ENCODE data around the gene SREBF2. TPM values are rescaled to one million over a fixed set of nuclear protein-coding genes. Genes with fewer than 3 reads are reported as not detected.

Gene SREBF2
- polyA plus RNA-seq, 3 donors = 22.2 to 25.1 (median 24.5) TPM

DNA sequence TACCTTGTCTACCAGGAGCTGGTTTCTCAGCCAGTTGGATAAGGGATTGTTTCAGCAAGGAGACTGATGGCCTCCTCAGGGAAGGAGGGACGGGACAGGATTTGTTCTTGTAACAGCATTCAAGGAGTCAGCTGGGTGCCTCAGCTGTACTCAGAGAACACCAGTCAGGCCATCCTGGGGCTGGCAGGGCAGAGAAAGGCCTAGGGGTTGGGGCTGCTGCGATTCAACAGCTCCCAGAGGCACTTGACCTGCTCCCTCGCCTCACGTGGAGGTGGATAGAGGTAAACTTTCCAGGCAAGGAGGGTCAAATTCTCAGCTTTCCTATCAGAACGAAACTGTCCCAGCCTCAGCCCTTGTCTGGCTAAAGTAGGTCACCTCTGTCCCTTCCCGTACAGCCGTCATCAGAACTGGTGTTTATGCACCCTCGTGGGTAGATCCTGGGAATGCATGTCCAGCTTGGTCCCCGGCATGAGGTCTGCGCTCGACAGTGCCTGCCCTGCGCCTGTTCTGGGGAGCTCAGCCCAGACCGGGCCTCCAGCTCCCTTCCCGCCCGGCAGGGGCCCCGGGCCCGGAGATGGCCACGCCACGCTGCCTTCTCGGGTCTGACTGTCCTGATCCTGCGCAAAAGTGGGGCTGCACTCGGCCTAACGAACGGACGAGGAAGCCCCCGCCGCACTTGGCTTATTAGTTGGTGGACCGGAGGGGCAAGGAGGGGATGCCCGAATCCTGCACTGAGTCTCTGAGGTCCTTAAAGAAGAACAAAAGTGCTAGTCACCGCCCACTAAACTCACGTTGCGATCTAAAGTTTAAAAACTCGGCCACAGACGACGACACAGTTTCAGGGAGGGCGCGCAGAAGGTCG lies 33.2 kb upstream of the SREBF2 start:
- peak overlapping the region; percentile 98 to 99 (median 98) for H3K27ac Mint-ChIP-seq
- H2AFZ ChIP-seq (ENCODE audit: insufficient read depth, low read depth, low read length, poor library complexity, severe bottlenecking) = peak overlapping the region; percentile 87
- H3K36me3 Mint-ChIP-seq = peaks cover 13 to 15% of the 10 kb centered on the region in 2 donors
- peak overlapping the region; percentile 66 to 97 (median 72) for H3K4me3 ChIP-seq (replicated peaks in 1 of 3; ENCODE audit: low read depth in 2 of 3, low read length in 3 of 3)
- peaks cover 6 to 11% of the 10 kb centered on the region in 2 donors for H3K36me3 ChIP-seq (replicated peaks in 1 of 2; ENCODE audit: control insufficient read depth in 1 of 2, insufficient read depth in 2 of 2, low read length in 2 of 2)
- peaks cover 39% of the 10 kb centered on the region for H3K79me2 ChIP-seq (ENCODE audit: insufficient read depth, low read length)
- H3K9me3 Mint-ChIP-seq = peaks cover 0 to 2% (median 0%) of the 10 kb centered on the region in 7 donors
- no peaks in the 10 kb centered on the region for H4K20me1 ChIP-seq (ENCODE audit: insufficient read depth, low read length)
- no peaks in the 10 kb centered on the region for H3K9me3 ChIP-seq (replicated peaks in 1 of 2; ENCODE audit: control insufficient read depth in 1 of 2, insufficient read depth in 1 of 2, low read length in 2 of 2)
- peak overlapping the region; percentile 77 for H3K4me2 ChIP-seq (replicated peaks; ENCODE audit: extremely low read depth, low read length, poor library complexity, severe bottlenecking)
- H3K27ac ChIP-seq (ENCODE audit: low read depth in 1 of 2, low read length in 2 of 2) = peak overlapping the region; percentile 95 to 97
- peak overlapping the region; percentile 90 for H3K9ac ChIP-seq (ENCODE audit: insufficient read depth, low read length, poor library complexity, severe bottlenecking)
- DNase-seq = peak; percentile 30 to 44 (median 37)
- H3K27me3 ChIP-seq (ENCODE audit: control insufficient read depth in 2 of 2, insufficient read depth in 2 of 2, low read length in 2 of 2) = no peaks in the 10 kb centered on the region
- peaks cover 36% of the 10 kb centered on the region for H3K4me1 Mint-ChIP-seq
- intact Hi-C loops (cut with micrococcal nuclease) = loop anchor here (2.0 to 5.0 kb wide), 5 partner anchors 19 to 53 kb away; no protein-coding TSS in a partner anchor
- H3K27me3 Mint-ChIP-seq (ENCODE audit: low read depth in 3 of 3) = no peaks in the 10 kb centered on the region
- peak overlapping the region; percentile 97 to 99 for H3K4me3 Mint-ChIP-seq
- TF ChIP-seq, protein P1, sequence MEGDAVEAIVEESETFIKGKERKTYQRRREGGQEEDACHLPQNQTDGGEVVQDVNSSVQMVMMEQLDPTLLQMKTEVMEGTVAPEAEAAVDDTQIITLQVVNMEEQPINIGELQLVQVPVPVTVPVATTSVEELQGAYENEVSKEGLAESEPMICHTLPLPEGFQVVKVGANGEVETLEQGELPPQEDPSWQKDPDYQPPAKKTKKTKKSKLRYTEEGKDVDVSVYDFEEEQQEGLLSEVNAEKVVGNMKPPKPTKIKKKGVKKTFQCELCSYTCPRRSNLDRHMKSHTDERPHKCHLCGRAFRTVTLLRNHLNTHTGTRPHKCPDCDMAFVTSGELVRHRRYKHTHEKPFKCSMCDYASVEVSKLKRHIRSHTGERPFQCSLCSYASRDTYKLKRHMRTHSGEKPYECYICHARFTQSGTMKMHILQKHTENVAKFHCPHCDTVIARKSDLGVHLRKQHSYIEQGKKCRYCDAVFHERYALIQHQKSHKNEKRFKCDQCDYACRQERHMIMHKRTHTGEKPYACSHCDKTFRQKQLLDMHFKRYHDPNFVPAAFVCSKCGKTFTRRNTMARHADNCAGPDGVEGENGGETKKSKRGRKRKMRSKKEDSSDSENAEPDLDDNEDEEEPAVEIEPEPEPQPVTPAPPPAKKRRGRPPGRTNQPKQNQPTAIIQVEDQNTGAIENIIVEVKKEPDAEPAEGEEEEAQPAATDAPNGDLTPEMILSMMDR (IDR thresholded peaks at IDR 0.05) = peak; percentile 18
- peaks cover 29 to 39% of the 10 kb centered on the region in 2 donors for H3K4me1 ChIP-seq (ENCODE audit: control insufficient read depth in 1 of 2, insufficient read depth in 2 of 2, low read length in 2 of 2)
- WGBS (ENCODE audit: insufficient coverage) = 6% methylated on average over 34 of the region's 38 CpGs

DNA sequence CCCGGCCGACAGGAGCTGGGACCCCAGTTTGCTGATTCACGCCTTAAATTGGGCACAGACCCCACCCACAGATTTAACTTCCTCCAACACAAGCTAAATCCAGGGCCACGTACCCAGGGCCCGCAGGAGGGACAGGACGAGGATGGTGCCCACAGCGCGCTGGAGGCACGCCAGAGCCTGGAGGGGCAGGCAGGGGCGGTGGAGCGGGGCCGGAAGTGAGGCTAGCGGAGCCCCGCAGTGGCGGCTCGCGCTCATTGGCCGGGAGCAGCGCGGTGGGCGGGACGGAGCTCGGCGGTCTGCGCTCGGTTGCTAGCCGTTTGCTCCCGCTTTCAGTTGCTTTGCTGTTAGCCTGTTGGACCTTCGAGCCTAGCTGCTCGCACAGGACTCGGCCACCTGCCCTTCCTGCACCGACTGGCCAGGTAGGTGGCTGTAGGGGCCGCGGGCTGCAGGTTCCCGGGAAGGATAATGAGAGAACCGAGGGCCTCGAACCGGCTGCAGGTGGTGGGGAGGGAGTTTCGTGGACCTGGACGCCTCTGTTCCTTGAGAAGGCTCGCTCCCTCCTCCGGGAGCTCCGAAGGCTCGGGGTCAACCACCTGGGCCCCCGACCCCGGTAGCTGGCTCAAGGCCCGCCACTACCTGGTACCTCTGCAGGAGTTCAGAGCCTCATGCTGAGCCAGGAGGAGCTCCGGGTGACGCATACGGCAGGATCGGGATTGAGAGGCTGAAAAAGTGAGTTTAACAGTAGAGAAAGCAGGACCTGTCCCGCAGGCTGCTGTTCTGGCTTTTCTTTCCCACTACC lies 32.4 kb upstream of the SREBF2 start, which contains the start of gene CCDC134:
CCDC134 (plus strand) TSS at position 332 of the 799 bp plus-strand sequence. CDS start 8,212 bp downstream, outside the sequence.
- DNase-seq = peak; percentile 91 to 93 (median 92)
- H3K27me3 ChIP-seq (ENCODE audit: control insufficient read depth in 2 of 2, insufficient read depth in 2 of 2, low read length in 2 of 2) = no peaks in the 10 kb centered on the region
- H4K20me1 ChIP-seq (ENCODE audit: insufficient read depth, low read length) = no peaks in the 10 kb centered on the region
- intact Hi-C loops (cut with micrococcal nuclease) = loop anchor here (2.0 to 5.0 kb wide), 5 partner anchors 20 to 54 kb away; no protein-coding TSS in a partner anchor
- H3K79me2 ChIP-seq (ENCODE audit: insufficient read depth, low read length) = peaks cover 42% of the 10 kb centered on the region
- peak within 1 kb of the TSS; percentile 90 for H3K9ac ChIP-seq (ENCODE audit: insufficient read depth, low read length, poor library complexity, severe bottlenecking)
- under 1% methylated on average over 47 of the region's 52 CpGs for WGBS (ENCODE audit: insufficient coverage)
- H3K36me3 Mint-ChIP-seq = peaks cover 6 to 9% of the 10 kb centered on the region in 2 donors
- peak within 1 kb of the TSS; percentile 77 for H3K4me2 ChIP-seq (replicated peaks; ENCODE audit: extremely low read depth, low read length, poor library complexity, severe bottlenecking)
- H3K9me3 Mint-ChIP-seq = peaks cover 0 to 2% (median 0%) of the 10 kb centered on the region in 7 donors
- H3K9me3 ChIP-seq (replicated peaks in 1 of 2; ENCODE audit: control insufficient read depth in 1 of 2, insufficient read depth in 1 of 2, low read length in 2 of 2) = no peaks in the 10 kb centered on the region
- peak within 1 kb of the TSS; percentile 97 to 99 for H3K4me3 Mint-ChIP-seq
- H3K4me1 ChIP-seq (ENCODE audit: control insufficient read depth in 1 of 2, insufficient read depth in 2 of 2, low read length in 2 of 2) = peaks cover 29 to 39% of the 10 kb centered on the region in 2 donors
- peaks cover 3% of the 10 kb centered on the region in 2 donors for H3K36me3 ChIP-seq (replicated peaks in 1 of 2; ENCODE audit: control insufficient read depth in 1 of 2, insufficient read depth in 2 of 2, low read length in 2 of 2)
- H3K4me3 ChIP-seq (replicated peaks in 1 of 3; ENCODE audit: low read depth in 2 of 3, low read length in 3 of 3) = peak within 1 kb of the TSS; percentile 66 to 97 (median 72)
- H3K27ac ChIP-seq (ENCODE audit: low read depth in 1 of 2, low read length in 2 of 2) = peak within 1 kb of the TSS; percentile 95 to 97
- H3K27ac Mint-ChIP-seq = peak within 1 kb of the TSS; percentile 98 to 99 (median 98)
- H2AFZ ChIP-seq (ENCODE audit: insufficient read depth, low read depth, low read length, poor library complexity, severe bottlenecking) = peak within 1 kb of the TSS; percentile 87
- peaks cover 40% of the 10 kb centered on the region for H3K4me1 Mint-ChIP-seq
- TF ChIP-seq, protein P1 (IDR thresholded peaks at IDR 0.05) = no peak
- no peaks in the 10 kb centered on the region for H3K27me3 Mint-ChIP-seq (ENCODE audit: low read depth in 3 of 3)

All from CD14-positive monocyte (primary cell).